Subcutaneous adipose tissue (tissue), 4 donors: ENCODE measurements around the gene ABCF2. TPM values are rescaled to one million over a fixed set of nuclear protein-coding genes. Genes with fewer than 3 reads are reported as not detected.

Source experiments
- CTCF ChIP-seq: fragments of 450-650 bp; IDR thresholded peaks from one replicate; pipeline ENCODE4 v1.5.1; 2016; ENCODE audit warnings: low read depth, mild to moderate bottlenecking, control low read depth, antibody characterized with exemption, moderate library complexity
- total RNA-seq, 4 donors: library from RNA; depleted of rRNA; stranded (reverse); fragments of >200 nt; gene quantifications; one replicate each; pipeline ENCODE4 v1.1.0, GENCODE V29; 2016

The ABCF2 gene
- total RNA-seq, 4 donors from 2014 or later: 21.2 to 34.7 (median 29.3) TPM

- TF ChIP-seq CTCF: no peak
These were observed 14.4 kb downstream of the ABCF2 start for GRCh38 chr7:151212626-151213025.

GRCh38 chr7:151211155-151211772 is 15.7 kb downstream of the ABCF2 start:
- no peak for TF ChIP-seq CTCF

GRCh38 chr7:151210087-151210854 is 16.7 kb downstream of the ABCF2 start, which contains the start of gene H2BK1:
Gene H2BK1 (minus strand): TSS chr7:151210488. CDS start chr7:151210318, 170 bp downstream.
- no peak for TF ChIP-seq CTCF

- no peak for TF ChIP-seq CTCF
These were observed 17.4 kb downstream of the ABCF2 start for GRCh38 chr7:151209588-151209987.

GRCh38 chr7:151208253-151208862 is 18.6 kb downstream of the ABCF2 start:
- no peak for TF ChIP-seq CTCF

- no peak for TF ChIP-seq CTCF
These were observed 19.2 kb downstream of the ABCF2 start for GRCh38 chr7:151207804-151208203.

GRCh38 chr7:151207315-151207714 is 19.7 kb downstream of the ABCF2 start:
- TF ChIP-seq CTCF: no peak
